GM18861 (cell line): ENCODE data around the gene GNAQ.
A peak's percentile ranks its signal among the peaks of the same experiment; 100 is the strongest.

Experiments
- ATAC-seq: cut with Tn5 transposase; IDR thresholded peaks from one replicate; pipeline ENCODE4 v1.9.1; 2021; ENCODE audit not compliant: unreplicated experiment

GNAQ gene

DNA sequence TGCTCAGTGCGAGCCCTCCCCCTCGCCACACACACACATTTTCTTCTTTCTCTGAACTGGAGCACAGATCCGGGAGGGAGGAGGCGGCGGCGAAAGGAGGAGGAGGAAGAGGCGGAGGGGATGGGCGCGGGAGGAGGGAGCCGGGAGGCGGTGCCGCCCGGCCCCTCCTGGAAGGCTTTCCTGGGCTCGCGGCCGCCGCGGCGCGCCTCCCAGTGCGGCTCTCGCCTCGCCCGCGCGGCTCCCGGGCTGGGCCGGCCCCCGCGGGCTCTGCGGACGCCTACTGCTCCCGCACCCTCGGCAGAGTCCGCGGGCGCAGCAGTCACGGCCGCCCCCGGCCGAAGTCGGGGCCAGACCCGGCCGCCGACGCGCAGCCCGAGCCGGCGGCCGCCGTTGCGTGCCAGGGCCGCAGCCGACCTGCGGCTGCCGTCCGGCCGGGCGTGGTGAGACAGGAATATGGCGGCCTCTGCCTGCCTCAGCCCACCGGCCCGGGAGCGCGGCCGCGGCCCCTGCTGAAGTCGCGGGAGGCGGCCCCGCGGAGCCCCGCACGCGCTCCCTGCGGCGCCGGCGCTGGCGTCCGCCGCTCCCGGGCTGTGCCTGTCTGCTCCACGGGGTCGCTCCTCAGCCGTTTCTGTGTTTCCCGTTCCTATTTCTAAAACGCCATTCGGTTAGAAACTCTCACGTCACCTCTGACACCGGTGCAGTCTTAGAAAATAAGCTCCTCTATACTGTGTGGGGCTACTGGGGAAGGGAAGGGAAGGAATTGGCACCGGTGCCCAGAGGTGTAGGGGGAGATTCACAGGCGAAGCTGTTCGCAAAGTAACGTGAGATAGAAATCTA, 500 bp upstream of the GNAQ start:
- no peak for ATAC-seq

DNA sequence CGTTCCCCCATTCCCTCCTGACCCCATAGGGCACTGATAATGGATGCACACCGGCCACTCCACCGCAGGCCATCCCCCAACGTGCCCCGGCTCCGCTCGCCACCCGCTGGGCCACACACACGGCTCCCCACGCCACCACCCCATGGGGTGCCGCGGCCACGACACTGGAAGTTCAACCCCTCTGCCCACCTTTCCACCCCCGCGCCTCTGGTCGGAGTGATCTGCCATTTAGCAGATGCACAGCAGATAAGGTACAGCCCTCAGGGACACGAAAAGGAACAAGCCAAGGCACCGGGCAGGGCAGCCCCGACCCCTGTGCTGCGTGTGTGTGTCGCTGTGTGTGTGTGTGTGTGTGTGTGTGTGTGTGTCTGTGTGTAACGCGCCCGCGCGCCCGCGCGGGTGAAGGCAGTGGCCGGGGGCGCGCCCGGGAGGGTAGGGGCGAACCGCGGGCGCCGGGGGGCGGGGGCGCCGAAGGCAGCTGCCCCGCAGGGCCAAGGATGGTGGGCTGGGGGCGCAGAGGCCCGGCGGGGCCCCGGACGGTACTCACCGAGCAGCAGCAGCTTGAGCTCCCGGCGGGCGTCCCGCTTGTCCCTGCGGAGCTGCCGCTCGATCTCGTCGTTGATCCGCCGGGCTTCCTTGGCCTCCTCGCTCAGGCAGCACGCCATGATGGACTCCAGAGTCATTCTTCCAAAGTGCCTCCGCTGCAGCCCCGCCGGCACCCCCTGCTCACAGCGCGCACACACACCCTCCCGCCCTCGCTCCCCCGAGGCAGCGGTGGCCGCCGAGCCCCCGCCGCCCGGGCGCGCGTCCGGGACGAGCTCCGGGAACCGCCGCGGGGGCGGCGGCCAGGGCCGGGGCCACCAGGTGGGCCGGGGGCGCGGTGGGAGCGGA, 813 bp downstream of the GNAQ start:
- ATAC-seq = no peak

DNA sequence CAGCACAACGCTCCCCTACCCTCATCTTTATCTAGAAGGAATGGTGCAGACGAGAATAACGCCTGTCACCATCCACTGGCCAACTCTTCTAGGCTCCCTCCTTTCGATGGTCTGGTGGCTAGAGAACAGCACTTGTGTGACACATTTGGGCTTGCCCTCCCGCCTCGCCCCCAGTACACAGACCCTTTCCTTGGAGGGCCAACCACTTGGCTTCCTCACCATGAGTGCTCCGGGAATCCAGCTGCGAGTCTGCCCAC, 1.4 kb downstream of the GNAQ start:
- no peak for ATAC-seq

DNA sequence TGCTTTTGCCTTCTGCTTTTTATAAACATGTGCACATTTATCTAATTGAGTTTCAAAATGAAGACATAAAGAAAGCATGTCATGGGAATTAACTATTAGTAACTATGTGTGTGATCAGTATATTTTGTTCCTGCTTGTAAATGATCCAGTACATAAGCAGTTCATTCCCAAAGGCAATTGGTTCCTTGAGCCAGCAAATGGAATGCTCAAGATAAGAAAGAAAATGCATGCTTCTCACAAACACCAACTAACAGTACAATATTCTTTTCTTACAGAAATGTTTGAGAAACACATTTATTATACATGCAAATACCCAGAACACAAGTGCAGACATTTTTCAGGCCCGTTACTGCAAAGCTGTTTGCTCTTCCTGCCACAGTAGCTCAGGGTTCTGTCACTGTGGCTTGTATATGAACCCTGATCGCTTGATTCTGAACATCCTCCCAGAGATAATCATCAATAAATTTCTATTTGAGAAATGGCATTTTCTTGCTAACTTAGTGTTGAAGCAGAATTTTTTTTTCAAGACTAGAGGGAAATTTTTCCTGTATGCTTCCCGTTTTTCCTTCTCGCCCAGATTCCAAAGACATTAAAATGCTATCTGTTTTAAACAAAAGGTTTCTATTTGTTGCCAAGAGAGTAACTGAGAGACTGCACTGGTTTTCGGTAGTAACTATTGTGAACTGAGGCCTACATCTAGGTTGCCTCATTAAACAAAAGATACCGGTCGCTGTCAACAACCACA, 1.9 kb downstream of the GNAQ start:
- ATAC-seq = no peak

DNA sequence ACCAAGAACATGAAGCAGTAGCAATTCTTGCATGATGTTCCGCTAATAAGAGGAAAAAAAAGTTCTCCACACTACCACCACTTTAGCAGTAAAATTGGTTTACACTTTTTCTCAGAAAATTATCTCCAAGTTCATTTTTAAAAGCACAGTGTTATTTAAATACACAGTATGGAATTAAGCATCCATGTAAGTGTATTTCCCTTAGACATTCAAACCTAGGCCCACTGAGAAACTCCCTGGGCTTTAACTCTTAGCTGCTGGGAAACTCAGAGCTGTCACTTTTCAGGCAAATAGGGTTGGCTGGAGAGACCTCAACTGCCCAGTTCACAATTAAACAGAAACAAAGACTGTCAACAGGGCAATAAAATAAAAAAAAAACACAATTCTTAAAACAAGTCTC, 2.7 kb downstream of the GNAQ start:
- no peak for ATAC-seq

DNA sequence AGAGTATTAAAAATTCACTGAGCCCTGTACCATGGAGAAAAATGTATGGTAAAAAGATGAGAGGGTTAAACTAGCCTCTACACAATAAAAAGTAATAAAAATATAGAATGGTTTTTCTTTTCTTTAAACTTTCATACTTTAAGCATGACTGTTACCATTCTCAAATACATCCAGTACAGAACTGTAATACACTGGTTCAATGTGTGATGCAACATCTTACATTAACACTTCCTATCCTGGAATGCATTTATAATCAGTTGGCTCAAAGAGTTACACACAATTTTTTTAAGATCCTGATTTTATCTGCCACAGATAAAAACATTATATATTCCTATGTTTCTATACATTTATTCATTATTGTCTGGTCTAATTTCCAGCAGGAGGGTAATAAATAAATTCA, 4.7 kb downstream of the GNAQ start:
- no peak for ATAC-seq

DNA sequence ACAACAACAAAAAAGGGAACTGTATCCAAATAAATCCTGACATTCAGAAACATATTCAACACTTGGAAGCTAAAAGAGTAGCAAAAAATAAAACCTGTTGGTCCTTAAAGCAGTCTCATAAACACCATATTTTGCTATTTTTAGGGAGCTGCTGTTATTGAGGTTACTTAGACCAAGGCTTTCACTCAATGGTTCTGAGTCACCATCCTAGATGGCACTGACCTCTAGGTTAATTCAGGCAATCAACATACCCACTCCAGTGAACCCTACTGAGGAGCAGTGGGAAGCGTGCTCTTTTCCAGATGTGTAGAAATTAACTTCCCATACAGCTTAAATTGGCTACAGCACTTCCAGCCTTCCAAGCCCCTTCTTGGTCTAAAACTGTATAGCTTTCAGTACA, 5.2 kb downstream of the GNAQ start:
- ATAC-seq = no peak

DNA sequence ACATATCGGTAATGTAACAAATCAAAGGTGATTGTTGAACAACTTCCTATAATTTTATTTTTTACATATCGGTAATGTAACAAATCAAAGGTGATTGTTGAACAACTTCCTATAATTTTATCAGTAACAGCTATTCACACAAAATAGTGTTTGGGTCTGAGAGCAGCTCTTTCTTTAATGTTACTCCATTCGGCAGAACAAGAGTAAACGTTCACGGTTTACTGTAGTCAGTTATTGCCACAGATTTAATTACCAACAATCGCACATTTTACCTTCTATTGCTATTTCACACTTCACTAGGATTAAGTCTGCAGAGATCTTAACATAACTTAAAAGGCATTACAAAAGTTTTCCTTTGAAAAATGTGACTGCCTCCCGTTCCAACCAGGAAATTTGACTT, 6.4 kb downstream of the GNAQ start:
- ATAC-seq = no peak

DNA sequence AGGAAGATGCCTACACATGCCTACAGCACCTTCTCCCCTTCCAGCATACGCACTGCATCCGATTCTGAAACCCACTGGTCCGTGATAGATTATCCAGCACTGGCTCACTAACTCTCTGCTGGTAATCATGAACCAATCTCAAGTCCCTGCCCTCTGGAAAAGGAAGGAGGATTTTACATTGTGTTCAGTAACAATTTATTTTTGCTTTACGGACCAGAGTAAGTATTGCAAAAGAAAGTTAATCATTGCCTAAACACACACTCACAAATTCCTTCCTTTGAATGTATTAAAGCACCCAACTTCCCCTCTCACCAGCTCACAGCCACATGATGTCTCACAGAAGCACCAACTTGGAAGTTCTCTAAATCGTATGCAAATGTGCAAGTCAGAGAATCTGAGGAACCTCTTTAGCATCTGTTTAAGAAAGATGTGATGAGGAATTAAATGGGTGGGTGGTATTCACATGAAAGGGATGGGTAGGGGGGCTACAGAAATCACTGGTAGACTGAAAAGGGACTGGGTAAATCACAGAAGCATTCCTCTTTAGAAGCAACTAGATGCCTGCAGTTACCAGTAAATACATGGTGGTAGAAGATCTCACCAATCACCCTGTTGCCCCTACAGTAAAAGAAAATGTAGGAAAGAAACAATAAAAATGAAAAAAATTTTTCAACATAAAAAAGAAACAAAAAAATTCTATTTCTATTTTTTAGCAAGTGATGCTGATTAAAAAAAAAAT, 8.4 kb downstream of the GNAQ start:
- peak; percentile 74 for ATAC-seq

DNA sequence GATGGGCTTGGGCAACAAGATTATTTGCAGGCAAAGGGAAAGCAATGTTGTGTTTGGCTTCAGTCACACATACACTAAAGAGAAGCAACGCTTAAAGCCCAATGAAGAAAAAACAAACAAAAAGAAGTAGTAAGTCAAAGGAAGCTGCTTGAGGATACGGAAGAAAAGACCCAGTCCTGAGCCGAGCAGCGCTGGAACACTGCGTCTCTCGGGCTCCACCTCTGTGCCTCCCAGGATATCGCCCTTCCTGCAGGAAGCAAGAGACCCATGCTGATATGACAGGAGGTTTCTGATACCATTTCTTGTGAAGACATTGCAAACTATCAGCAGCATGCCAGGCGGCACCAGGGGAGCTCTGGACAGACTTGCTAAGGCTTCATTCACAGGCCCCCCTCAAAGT, 9.9 kb downstream of the GNAQ start:
- ATAC-seq = no peak

DNA sequence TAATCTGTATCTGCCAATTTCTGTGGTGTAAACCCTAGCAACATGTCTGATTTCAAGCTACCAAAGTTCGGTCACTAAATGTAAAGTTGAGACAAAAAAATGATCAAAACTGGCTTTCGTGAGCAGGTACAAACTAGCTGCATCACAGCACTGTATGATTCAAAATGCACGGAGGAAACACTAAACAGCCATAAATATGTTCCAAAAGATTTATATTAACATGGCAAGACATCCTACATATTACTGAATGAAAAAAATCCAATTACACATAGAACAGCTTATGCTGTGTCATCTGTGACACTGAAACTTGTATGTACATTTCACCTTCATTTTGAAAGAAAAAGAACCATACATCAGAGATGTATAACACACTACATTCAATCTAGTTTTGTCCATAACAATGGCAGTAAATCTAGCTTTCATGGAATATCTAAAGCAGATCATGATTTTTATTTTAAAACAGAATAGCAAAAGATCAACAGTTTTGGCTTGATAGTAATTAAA, 14.4 kb downstream of the GNAQ start:
- no peak for ATAC-seq

DNA sequence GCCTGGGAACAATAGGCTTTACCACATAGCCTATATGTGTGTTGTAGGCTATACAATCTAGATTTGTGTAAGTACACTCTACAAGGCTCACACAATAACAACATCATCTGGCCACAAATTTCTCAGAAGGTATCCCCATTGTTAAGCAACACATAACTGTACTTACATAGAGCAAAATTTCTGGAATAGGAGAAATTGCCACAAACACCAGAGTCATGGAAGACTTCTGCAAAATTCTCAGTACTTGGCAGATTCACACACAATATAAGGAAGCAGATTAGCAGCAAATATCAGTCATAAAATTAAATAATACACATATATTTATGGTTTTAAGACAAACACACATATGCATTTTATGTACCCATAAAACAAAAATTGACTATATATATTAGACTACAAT, 16.4 kb downstream of the GNAQ start:
- no peak for ATAC-seq

DNA sequence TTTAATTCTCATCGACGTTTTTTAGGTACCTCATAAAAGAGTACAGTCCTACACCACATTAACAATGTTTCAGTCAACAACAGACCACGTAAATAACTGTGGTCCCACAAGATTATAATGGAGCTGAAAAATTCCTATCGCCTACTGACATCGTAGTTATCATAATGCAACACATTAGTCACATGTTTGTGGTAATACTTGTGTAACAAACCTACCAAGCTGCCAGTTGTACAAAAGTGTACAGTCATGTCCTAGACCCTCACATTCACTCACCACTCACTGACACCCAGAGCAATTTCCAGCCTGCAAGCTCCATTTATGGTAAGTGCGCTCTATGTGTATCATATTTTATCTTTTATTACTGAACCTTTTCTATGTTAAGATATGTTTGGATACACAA, 16.8 kb downstream of the GNAQ start:
- ATAC-seq = no peak

DNA sequence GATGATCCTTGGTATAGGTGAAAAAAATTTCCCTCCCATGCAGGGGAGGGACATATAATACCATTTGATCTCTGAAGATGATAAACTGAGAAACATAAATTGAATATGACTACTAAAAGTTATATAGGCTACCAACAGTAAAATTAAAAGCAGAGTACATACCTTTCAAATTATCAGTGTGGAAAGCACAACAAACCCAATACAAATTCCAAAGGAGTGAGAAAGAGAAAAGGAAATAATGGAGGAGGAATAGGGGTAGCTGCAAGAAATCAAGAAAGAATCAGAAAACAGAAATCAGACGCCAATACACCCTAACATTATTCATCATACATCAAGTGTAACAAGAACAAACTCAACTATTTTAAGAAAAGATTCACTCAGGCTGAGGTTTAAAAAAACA, 17.7 kb downstream of the GNAQ start:
- no peak for ATAC-seq

DNA sequence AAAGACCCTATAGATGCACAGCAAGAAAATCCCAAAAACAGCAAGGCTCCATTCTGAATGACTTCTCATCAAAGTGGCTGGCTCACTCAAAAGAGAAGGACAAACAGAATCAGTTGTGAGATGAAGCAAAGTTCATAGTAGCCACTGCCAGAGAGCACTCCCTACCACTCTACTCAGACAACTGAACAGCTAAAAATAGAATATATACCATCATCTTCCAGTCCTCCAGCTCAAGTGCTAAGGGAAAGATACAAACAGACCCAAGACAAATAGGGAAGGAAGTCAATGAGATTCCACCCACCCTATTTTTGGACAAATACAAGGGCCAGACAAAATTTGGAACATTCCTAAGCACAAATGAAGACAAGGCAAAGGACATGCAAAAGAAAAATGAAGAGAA, 20.6 kb downstream of the GNAQ start:
- ATAC-seq = no peak

DNA sequence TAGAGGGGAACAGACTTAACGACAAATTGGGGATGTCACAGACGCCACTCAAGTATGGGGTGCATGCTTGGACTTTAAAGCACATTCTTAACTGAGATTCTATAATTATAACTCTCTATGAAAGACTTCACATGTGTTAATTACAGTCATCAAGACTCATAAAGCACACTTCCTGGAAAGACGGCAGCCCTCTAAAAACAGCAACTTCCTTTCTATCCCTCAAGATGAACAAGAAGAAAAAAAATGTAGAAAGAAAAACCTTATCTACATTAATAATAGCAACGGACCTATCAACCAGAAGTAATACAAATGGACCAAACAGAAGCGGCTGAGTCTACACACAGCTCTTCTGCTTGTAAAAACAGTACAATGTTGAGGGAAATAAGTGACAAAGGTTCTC, 21.2 kb downstream of the GNAQ start:
- ATAC-seq = no peak

DNA sequence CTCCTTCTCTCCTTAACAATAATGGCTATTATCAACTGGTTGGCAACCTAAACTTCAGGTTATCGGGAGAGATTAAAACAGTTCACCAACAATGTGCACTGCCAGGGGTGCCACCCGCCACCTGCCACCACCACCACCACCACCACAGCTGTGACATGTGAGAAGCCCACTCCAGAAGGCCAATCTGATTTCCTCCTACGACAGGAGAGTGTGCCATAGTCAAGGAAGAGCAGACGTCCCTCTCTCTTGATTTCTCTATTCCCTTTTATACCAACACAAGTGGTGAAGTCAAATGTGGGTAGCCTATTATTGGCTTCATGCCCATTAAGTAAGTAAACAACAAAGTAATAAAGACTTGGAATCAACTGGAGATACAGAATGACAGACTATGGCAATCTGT, 22.4 kb downstream of the GNAQ start:
- ATAC-seq = no peak

DNA sequence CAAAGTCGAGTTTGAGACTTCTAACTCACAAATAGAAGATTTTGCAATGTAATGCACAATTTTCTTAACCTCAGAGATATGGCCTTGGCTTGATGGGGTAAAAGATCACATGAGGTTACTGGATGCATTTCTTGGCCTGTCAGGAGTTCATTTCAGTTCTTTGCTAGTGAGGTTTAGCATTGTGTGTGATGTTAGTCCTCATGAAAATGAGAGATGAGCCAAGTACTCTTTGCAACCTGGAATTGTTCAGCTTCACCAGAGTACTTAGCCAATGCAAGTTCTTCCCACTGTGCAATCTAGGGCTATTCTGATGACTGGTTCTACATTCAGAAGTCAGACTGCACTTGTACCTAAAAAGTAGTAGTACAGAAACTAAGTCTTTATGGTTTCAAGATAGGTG, 24.9 kb downstream of the GNAQ start:
- no peak for ATAC-seq

DNA sequence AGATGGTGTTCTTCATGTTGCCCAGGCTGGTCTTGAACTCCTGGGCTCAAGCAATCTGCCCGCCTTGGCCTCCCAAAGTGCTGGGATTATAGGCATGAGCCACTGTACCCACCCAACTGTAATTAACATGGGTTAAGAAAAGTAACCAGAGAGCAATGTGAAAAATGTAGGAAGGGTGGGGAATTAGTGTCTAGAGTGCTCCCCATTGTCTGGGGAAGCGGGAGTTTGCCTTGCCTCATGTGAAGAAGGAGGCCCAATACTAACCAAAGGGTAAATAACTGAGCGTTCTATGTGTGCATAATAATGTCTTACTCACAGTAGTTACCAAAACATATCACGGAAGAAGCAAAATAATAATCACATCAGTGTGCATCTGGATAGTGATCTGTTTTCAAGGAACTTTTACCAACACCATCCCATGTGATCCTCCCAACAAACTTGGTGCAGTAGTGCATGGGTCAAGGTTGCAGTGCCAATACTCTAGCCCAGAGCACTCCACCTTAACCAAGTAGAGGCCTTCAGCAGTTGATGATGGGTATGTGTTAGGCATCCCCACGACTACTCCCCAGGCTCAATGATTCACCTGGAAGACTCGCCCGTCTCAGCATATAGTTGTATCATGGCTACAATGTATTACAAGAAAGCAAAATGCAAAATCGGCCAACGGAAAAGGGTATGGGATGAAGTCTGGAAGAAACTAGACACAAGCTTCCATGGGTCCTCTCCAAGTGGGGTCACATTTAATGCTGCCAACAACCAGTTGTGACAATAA, 26.2 kb downstream of the GNAQ start:
- no peak for ATAC-seq

DNA sequence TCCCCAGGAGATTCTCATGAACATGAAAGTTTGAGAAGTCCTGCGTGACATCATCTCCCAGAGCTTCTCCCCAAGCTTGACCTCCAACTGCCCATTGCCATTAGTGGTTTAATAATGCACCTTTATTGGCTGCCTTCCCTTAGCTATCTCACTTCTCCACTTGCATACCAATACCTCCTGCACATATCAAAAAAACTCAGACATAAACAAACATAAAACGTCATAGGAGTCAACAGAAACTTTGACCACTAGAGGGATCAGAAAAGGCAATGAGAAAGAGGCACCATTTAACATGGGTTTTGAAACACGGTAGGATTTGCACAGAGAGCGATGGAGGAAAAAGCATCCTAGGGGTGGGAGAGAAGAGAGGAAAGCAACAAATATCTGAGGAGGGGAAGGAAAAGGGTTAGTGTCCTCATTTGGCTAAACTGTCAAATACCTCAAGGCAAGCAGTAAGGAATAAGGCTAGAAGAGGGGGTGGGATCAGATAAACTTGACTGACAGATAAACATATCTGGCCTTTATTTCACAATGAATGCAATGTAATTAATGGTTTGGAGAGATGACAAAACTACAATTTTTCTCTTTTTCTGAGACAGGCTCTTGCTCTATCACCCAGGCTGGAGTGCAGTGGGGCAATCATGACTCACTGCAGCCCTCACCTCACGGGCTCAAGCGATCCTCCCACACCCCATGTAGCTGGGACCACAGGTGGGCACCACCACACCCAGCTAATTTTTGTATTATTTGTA, 27.0 kb downstream of the GNAQ start:
- no peak for ATAC-seq
